Ureter (tissue), 1 donor: ENCODE data around the gene MICALL1. TPM values are rescaled to one million over a fixed set of nuclear protein-coding genes. Genes with fewer than 3 reads are reported as not detected.

ENCODE experiments used
- DNase-seq: peaks from one replicate; pipeline ENCODE4 v3.0.0-alpha.2; 2020; ENCODE audit warnings: low spot score
- total RNA-seq: library from RNA; stranded (reverse); gene quantifications from one replicate; pipeline ENCODE4 v1.2.4, GENCODE V29; 2023
- donor health status: DM: yes; HTN: yes; CAD: no.

The MICALL1 gene
- total RNA-seq, 1 donor from 2014 or later: 80.2 TPM

DNA sequence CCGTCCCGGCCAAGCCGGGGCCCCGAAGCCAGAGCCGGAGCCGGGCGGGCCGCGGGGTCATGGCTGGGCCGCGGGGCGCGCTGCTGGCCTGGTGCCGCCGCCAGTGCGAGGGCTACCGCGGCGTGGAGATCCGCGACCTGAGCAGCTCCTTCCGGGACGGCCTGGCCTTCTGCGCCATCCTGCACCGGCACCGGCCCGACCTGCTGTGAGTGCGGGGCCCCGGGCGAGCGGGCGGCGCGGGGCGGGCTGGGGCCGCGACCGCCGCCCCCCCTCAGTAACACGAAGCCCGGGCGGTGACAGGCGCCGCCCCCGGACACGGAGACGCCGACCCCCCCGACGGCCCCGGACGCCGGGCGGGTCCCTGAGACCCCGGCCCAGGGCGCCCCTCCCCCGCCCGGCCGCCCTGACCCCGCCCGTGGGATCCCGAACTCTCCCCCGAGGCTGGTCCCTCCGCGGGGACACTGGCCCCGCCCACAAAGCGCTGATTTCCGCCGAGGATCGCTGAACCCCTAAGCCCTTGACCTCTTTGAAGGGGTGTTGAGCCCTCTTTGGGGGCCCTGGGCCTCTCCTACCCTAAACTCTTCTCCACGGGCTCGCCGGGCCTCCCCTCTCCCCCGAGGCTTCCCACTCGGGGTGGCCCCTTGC is 389 bp downstream of the MICALL1 start:
- no peak for DNase-seq

- no peak for DNase-seq
Measured at GRCh38 chr22:37907036-37907954, 1.2 kb downstream of the MICALL1 start.

GRCh38 chr22:37909766-37910165 is 3.7 kb downstream of the MICALL1 start:
- DNase-seq: no peak

DNA sequence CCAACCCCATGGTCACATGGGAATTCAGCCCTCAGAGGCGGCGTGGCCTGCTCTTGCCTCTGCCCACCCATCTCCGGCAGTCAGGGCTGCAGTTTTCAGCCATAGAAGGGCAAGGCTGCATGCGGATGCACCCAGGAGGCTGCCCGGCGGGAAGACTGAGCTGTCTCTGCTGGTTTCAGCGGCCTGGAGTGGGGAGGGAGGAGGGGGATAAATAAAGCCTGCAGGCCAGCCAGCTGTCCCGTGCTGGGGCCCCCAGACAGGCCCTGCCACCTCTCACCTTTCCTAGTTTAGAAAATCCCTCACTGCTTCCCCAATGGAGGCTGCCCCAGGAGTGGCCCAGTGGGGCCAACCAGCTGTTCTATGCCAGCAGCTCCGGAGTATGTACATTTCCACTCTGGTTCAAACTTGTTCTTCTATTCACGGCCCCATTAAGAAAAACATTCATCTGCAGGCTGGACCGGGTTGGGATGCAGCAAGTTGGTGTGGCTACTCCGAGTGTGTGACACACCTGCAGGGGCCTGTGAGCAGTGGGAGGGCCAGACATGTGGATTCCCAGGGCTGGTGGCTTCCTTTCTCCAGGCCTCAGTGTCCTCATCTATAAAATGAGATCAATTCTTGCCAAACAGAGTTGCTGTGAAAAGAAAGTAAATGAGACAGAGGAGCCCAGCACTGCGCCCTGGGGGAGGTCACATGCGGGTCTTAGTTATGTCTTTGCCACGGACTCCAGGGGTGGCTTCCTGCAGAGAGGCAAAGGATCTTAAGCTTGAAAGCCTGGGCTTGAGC is 5.0 kb downstream of the MICALL1 start:
- DNase-seq: peak; percentile 65

DNA sequence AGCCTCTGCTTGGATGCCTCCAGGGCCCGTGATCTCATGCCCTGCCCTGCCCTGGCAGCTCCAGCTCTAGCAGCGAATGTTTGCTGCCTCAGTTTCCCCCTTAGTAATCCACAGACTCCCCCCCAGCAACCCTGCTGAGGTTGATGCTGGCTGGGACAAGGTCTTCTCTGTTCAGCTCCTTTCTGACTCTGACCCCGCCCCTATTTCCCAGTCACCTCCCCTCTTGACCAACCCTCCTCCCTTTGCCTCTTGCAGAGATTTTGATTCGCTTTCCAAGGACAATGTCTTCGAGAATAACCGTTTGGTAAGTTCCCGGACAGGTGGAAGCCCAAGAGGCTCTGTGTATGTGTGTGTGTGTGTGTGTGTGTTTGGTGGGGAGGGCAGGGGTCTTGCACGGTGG is 5.6 kb downstream of the MICALL1 start:
- no peak for DNase-seq

GRCh38 chr22:37912171-37912570 is 6.1 kb downstream of the MICALL1 start:
- DNase-seq: no peak

GRCh38 chr22:37913233-37913721 is 7.2 kb downstream of the MICALL1 start:
- DNase-seq: no peak

DNA sequence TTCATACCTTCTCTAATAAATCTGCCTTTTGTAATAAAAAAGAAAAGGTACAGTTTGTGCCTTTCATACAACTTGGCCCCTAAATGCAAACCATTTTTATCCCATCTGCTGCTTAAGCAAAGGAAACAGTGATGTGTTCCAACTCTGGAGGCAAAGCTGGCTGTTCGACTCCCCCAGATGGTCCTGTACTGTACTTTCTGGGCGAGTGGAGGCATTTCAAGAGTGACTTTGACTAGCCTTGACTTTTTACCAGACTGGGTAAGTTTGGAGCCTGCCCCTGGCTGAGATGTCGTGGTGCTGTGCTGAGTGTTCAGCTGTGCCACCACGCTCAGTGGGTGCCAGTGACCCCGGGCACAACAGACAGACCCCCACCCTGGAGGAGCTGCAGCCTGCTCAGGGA is 10.2 kb downstream of the MICALL1 start:
- no peak for DNase-seq

DNA sequence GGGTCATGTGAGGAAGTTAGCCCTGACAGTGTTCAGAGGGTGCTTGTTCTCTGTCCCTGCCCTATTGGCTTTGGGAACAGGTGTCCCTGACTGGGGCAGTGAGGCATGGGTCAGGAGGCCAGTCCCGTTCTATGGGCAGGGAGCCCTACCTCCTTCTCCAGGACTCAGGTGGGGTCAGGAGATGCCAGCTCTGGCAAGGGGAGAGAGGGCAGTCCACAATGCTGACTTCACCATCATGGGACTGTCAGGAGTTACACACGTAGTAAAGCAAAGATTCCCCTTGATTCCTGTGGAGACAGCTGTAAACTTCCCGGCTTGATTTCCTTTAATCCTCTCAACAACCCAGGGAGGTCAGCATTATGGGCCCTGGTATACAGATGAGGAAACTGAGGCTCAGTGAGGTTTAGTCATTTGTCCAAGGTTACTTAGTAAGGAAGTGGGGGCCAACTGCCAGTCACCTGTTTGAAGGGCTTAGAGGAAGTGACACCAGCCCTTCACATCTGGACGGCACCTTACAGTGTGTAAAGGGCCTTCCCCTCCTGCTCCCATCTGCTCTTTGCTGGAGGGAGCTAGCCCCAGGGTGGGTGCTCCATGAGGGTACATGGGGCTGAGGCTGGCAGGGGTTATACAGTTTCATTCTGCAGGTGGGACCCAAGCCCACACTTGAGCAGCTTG is 11.9 kb downstream of the MICALL1 start:
- no peak for DNase-seq

DNA sequence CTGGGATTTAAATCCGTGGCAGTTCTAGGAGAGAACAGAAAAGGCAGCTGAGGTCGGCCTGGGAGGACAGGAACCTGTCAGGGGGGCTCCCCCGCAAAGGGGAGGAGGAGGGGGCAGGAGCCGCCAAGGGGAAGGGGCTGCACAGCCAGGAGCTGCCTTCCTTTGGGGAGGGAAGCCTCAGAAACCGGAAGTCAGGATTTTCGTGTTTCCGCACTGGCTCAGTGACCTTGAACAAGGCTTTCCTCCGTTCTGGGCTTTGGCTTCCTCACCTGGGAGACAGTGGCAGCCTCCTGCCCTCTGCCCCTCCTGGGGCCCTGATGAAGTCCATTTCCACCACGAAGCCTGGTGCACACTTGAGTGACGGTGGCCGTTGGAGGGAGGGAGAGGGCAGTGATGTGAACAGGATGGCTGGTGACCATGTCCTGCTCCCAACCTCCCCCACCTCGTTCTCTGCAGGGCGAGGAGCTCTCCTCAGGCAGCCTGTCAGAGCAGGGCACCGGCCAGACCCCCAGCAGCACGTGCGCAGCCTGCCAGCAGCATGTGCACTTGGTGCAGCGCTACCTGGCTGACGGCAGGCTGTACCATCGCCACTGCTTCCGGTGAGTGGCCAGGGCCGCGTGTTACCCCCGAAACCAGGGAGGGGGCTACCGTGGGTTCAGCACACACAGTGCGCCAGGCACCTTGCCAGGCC is 12.6 kb downstream of the MICALL1 start:
- no peak for DNase-seq

DNA sequence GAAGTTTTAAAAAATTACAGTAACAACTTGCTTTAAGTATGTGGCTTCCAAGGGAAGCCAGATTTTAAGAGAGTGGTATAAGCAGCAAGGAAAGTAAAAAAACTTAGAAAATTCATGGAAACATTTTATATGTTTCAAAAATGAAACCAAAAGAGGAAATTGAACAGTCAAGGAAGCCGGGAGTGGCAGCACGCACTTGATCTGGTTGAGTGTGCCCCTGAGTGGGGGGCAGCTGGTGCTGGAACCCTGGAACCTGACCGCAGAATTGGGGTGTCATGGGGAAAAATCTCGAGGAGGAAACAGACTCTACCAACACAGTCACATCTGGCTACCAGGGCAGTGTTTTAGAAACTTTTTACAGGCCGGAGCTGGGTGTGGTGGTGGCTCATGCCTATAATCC is 14.0 kb downstream of the MICALL1 start:
- DNase-seq: no peak

GRCh38 chr22:37922191-37922590 is 16.1 kb downstream of the MICALL1 start:
- DNase-seq: no peak

GRCh38 chr22:37923927-37924326 is 17.8 kb downstream of the MICALL1 start:
- no peak for DNase-seq

DNA sequence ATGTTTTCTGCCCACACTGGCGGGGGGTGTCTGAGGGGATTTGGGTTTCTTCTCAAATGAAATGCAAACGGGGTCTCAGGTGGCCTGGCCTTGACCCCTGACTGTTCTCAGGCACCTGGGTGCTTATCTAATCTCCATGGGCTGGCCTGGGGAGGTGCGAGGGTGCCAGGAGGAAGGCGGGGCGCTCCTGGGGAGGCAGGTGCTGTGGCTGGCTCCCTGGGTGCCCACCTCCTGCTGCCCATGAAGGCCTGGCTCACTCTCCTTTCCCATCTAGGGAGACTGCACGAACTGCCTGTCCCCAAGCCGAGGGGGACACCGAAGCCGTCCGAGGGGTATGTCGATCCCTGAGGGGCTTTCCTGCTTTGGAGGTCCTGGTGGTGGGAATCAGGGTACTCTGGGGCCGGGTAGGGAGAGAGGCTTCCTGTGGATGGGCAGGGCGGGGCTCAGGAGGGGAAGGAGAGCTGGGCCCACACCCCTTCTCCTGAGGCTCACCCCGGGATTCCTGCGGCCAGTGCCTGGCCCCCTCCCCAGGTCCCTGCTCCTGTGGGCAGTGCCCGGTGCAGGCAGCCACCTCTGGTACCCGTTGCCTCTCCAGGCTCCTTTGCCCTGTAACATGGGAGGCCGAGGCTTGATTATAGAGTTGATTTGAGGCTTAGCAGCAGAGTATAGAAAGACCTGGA is 18.4 kb downstream of the MICALL1 start:
- DNase-seq: no peak

DNA sequence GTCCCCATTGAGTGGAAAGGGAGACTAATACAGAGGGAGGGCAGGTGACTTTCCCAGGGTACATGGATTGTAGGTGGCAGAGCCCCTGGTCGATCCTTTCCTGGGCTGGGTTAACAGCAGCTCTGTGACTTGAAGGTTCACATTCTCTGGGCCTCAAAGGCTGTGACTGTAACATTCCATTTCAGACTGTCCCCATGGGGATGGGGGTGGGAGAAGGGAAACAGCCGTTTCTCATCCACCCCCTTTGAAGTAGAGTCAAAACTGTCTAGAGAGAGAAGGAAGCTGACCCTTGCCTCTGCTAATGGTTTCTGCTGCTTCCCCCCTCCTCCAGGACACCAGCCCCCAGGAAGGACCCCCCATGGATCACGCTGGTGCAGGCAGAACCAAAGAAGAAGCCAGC is 19.2 kb downstream of the MICALL1 start:
- no peak for DNase-seq

DNA sequence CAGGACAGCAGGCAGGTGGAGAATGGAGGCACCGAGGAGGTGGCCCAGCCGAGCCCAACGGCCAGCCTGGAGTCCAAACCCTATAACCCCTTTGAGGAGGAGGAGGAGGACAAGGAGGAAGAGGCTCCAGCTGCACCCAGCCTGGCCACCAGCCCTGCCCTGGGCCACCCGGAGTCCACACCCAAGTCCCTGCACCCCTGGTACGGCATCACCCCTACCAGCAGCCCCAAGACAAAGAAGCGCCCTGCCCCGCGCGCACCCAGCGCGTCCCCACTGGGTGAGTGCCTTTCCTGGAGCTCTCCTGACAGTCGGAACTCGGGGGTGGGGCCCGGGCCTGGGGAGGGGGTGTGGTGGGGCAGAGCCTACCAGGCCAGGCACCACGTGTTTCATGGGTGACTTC is 19.7 kb downstream of the MICALL1 start:
- no peak for DNase-seq

- DNase-seq: no peak
Measured at GRCh38 chr22:37926358-37926757, 20.3 kb downstream of the MICALL1 start.

GRCh38 chr22:37926771-37927636 is 20.9 kb downstream of the MICALL1 start:
- no peak for DNase-seq

- no peak for DNase-seq
Measured at GRCh38 chr22:37927637-37927936, 21.5 kb downstream of the MICALL1 start.

DNA sequence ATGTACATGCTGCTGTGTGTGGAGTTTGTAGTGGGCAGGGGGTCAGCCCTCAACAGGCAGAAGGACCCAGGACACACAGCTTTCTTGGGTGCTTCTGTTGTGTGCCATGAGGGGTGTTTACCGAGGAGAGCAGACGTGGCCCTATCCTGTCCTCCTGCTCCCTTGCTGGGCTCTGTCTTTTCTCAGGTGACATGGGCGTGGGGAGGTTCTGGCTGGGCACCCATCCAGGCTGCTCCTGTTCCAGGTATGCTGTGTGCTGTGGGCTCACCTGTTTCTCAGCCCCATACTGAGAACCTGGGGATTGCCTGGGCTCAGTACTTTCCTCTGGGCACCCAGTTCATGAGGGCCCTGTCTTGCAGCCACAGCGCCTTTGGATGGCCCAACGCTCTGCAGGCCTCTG is 23.3 kb downstream of the MICALL1 start:
- no peak for DNase-seq
